ENCODE results near the gene ATRAID.

DNA sequence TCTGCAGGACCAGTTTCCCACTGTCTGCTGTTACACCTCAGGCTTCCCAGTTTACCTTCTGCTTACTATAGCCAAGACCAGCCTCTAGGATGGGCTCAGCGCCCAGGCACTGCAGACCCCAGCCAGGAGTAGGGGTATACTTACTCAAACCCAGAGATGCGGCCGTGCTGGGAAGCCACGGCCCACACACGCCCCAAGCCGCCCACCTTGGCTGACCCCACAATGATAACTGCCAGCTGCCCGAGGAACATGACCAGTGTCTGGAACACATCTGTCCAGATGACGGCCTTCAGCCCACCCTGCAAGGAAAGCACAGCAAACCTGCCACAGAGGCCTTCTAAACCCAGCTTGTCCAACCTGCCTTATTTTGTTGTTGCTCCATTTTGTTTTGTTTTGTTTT, 6.6 kb upstream of the ATRAID start:
- no peak for TF ChIP-seq JUN (IDR thresholded peaks at IDR 0.05; ENCODE audit: low read depth, low read length)
- TF ChIP-seq POLR2AphosphoS5 (IDR thresholded peaks at IDR 0.05; ENCODE audit: low read depth, low read length) = no peak
- no peak for TF ChIP-seq RXRA (IDR thresholded peaks at IDR 0.05; ENCODE audit: insufficient read depth, low read depth, low read length)
- TF ChIP-seq RFX5 (IDR thresholded peaks at IDR 0.05; ENCODE audit: borderline replicate concordance, low read depth, low read length) = no peak
- no peak for TF ChIP-seq EP300 (IDR thresholded peaks at IDR 0.05; ENCODE audit: borderline replicate concordance in 1 of 2, low read depth in 2 of 2, low read length in 2 of 2)
- no peak for TF ChIP-seq RNF2 (IDR thresholded peaks at IDR 0.05; ENCODE audit: borderline replicate concordance, low read depth, low read length, missing control alignments, poor library complexity, severe bottlenecking)
- no peak for TF ChIP-seq EZH2 (IDR thresholded peaks at IDR 0.05; ENCODE audit: low read depth, low read length, severe bottlenecking)
- TF ChIP-seq CTCF (IDR thresholded peaks at IDR 0.05; ENCODE audit: control extremely low read depth in 1 of 3, insufficient read depth in 1 of 3, low read depth in 1 of 3, low read length in 3 of 3) = no peak
- TF ChIP-seq POLR2A (IDR thresholded peaks at IDR 0.05; ENCODE audit: control extremely low read depth in 1 of 2, low read depth in 2 of 2, low read length in 2 of 2) = no peak
- TF ChIP-seq E2F6 (IDR thresholded peaks at IDR 0.05) = no peak

Measured in H1 (cell line).